Neutrophil (primary cell): ENCODE measurements around the gene PDZRN3.

Source experiments
- H3K27ac ChIP-seq: fragments of 200-600 bp; sonication (generic); 2 replicates; pipeline ENCODE4 v1.5.1; 2016; ENCODE audit warnings: mild to moderate bottlenecking, moderate library complexity
- H3K27me3 ChIP-seq: fragments of 200-600 bp; sonication (generic); 2 replicates; pipeline ENCODE4 v1.6.0; 2016; ENCODE audit warnings: mild to moderate bottlenecking
- H3K36me3 ChIP-seq: fragments of 200-600 bp; sonication (generic); 2 replicates; pipeline ENCODE4 v1.5.1; 2017
- H3K4me1 ChIP-seq, 2 experiments: fragments of 200-600 bp in 1 of 2; sonication (generic) in 1 of 2; 1 replicate in 1 of 2; 2 replicates in 1 of 2; pipeline versions ENCODE4 v1.5.1 to v1.6.1; 2013 to 2016; ENCODE audit warnings: low read depth in 1 of 2, low read length in 1 of 2, mild to moderate bottlenecking in 1 of 2, moderate library complexity in 1 of 2; ENCODE audit not compliant: control insufficient read depth in 1 of 2, insufficient read depth in 1 of 2
- H3K4me3 ChIP-seq, 2 experiments: fragments of 200-600 bp in 1 of 2; sonication (generic) in 1 of 2; 1 replicate in 1 of 2; 2 replicates in 1 of 2; pipeline ENCODE4 v1.5.1; 2013 to 2016; ENCODE audit warnings: low read depth in 1 of 2, low read length in 1 of 2, mild to moderate bottlenecking in 1 of 2, moderate library complexity in 1 of 2
- H3K9me3 ChIP-seq: fragments of 200-600 bp; sonication (generic); 2 replicates; pipeline ENCODE4 v1.5.1; 2016
- TF ChIP-seq, protein P1 (sequence below): fragments of 200-600 bp; sonication (generic); IDR thresholded peaks from 2 replicates; pipeline ENCODE4 v1.5.1; 2016; ENCODE audit warnings: antibody characterized with exemption

PDZRN3 gene

DNA sequence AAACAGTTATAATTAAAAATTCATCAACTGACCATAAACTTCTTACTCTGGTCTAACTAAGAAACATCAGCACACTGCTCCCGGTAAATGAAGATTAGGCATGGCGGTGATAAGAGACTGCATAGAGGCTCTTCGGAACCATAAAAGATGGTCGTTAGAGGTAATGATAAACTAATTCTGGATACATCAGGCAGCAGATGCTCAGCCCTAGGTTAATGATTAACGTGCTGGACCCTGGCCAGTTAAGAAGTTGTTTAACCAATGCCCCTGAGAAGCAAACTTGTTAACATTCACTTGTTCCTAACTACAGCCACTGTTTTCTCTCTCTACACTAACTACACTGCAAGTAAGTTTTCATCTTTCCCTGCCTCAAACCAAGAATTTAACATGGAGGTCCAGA is 111.5 kb downstream of the PDZRN3 start:
- H3K27ac ChIP-seq: no peak overlapping the region
- no peak overlapping the region for H3K4me3 ChIP-seq
- no peaks in the 10 kb centered on the region for H3K36me3 ChIP-seq
- TF ChIP-seq, protein P1, sequence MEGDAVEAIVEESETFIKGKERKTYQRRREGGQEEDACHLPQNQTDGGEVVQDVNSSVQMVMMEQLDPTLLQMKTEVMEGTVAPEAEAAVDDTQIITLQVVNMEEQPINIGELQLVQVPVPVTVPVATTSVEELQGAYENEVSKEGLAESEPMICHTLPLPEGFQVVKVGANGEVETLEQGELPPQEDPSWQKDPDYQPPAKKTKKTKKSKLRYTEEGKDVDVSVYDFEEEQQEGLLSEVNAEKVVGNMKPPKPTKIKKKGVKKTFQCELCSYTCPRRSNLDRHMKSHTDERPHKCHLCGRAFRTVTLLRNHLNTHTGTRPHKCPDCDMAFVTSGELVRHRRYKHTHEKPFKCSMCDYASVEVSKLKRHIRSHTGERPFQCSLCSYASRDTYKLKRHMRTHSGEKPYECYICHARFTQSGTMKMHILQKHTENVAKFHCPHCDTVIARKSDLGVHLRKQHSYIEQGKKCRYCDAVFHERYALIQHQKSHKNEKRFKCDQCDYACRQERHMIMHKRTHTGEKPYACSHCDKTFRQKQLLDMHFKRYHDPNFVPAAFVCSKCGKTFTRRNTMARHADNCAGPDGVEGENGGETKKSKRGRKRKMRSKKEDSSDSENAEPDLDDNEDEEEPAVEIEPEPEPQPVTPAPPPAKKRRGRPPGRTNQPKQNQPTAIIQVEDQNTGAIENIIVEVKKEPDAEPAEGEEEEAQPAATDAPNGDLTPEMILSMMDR: no peak
- H3K9me3 ChIP-seq: no peaks in the 10 kb centered on the region
- peaks cover 5% of the 10 kb centered on the region for H3K27me3 ChIP-seq
- no peaks in the 10 kb centered on the region for H3K4me1 ChIP-seq

DNA sequence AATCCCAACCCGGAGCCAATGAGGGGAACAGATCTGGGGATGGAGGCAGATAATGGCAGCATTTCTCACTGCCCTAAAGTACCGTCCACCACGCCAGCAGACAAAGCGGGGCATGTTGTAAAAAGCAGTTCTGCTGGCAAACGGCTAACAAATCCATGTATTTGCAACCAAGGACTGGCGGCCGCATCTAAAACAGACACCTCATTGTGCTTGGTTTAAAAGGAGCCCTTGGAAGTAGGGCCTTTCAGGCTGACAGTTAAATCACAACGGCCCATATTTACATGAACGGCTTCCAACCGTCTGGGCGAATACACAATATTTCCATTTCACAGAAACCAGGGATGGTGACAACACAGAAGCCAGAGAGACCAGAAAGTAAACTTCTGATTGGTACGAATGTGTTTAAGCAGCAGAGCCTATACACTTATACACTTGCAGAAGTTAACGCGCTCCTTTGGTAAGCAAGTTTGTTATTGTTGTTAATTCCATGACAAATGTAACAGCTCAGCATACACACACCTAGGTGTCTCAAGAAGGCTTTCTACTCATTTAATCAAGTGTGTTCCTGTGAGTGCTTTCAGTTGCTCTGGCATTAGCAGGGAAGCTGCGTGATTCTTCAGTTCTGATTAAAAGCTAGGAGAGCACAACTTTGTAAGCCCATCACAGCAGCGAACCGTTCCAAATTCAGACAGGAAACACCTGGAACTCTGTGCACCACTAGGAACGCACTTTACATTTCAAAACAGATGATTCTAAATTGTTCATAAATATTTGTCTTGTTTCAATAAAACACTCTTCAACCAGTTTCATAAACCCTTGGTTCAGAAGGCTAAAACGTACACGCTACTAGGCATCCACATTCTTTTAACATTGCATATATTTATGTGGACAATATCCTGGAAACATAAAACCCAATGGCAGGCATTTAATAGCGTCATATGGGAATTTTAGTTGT is 112.9 kb downstream of the PDZRN3 start:
- H3K9me3 ChIP-seq: no peaks in the 10 kb centered on the region
- H3K36me3 ChIP-seq: no peaks in the 10 kb centered on the region
- H3K27me3 ChIP-seq: peaks cover 5% of the 10 kb centered on the region
- H3K27ac ChIP-seq: no peak overlapping the region
- H3K4me3 ChIP-seq: no peak overlapping the region
- no peaks in the 10 kb centered on the region for H3K4me1 ChIP-seq
- TF ChIP-seq, protein P1: no peak

DNA sequence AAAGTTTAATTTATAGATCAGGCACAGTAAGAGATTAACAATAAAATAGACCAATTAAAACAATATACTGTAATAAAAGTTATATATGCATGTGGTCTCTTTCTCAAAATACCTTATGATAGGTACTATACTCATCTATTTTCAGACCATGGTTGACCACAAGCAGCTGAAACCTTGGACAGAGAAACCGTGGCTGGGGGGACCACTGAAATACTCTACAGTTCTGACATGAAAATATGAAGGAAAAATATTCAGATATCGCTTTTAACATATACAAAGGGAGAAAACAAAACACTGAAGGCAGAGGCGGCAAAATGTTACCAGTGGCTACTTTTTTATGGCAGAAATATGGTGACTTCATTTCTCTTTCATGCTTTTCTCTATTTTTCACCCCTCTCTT is 114.0 kb downstream of the PDZRN3 start:
- no peak overlapping the region for H3K4me3 ChIP-seq
- no peaks in the 10 kb centered on the region for H3K9me3 ChIP-seq
- no peaks in the 10 kb centered on the region for H3K4me1 ChIP-seq
- H3K27me3 ChIP-seq: peaks cover 5% of the 10 kb centered on the region
- no peaks in the 10 kb centered on the region for H3K36me3 ChIP-seq
- TF ChIP-seq, protein P1: no peak
- H3K27ac ChIP-seq: no peak overlapping the region

DNA sequence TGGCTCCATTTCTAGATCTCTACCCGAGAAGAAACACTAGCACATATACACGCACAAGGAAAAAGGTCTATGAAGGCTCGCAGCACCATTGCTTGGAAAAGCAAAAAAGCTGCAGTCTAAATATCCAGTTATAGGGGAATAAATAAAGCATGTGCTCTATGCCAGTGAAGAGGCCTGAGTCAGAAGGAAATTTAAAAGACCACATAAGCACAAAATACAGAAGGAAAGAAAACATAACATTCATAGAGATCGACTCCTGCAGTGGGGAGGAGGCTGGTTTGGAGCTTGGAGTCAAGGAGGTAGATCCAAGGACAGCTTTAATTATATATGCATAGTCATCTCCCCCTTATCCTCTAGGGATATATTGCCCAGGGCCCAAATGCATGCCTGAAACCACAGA is 114.4 kb downstream of the PDZRN3 start:
- Histone ChIP-seq H3K36me3 (no peaks in the 10 kb centered on the region), H3K9me3 (no peaks in the 10 kb centered on the region), H3K27ac (no peak overlapping the region), H3K4me3 (no peak overlapping the region), H3K27me3 (peaks cover 5% of the 10 kb centered on the region), H3K4me1 (no peaks in the 10 kb centered on the region)
- TF ChIP-seq, protein P1: no peak

DNA sequence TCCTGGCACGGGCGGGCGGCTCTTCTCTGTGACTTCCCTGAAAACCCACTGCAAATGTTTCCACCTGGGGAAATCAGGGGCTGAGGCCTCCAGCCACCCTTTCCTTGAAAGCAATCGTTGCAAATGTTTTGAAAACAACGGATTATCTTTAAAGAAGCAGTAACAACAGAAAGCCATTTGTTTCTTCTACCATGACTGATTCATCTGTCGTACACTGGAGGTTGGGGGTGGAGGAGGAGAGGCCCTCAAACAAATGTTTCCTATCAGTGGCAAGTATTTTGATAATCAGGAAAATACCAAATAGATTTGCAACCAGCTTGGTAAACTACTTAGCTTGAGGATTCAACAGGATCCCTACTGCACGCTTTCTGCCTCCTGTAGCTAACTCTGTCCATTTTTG is 114.9 kb downstream of the PDZRN3 start:
- no peaks in the 10 kb centered on the region for H3K36me3 ChIP-seq
- H3K27me3 ChIP-seq: peaks cover 6% of the 10 kb centered on the region
- H3K4me1 ChIP-seq: no peaks in the 10 kb centered on the region
- TF ChIP-seq, protein P1: no peak
- no peaks in the 10 kb centered on the region for H3K9me3 ChIP-seq
- no peak overlapping the region for H3K4me3 ChIP-seq
- H3K27ac ChIP-seq: no peak overlapping the region
